GM19043 (cell line): ENCODE results near the gene GINS3.
A peak's percentile ranks its signal among the peaks of the same experiment; 100 is the strongest.

ENCODE experiments used
- ATAC-seq: cut with Tn5 transposase; IDR thresholded peaks from one replicate; pipeline ENCODE4 v1.9.1; 2021; ENCODE audit warnings: low read depth; ENCODE audit not compliant: unreplicated experiment

Gene GINS3

GRCh38 chr16:58392215-58393137 is at the start of gene GINS3:
Gene GINS3, plus strand, starts transcription at chr16:58392471. Its CDS starts 131 bp downstream, at chr16:58392602.
- ATAC-seq: peak; percentile 92

GRCh38 chr16:58343562-58343961 is 48.7 kb upstream of the GINS3 start:
- no peak for ATAC-seq

- ATAC-seq: no peak
These were observed 46.5 kb upstream of the GINS3 start for GRCh38 chr16:58345574-58346354.

GRCh38 chr16:58346831-58347371 is 45.4 kb upstream of the GINS3 start:
- no peak for ATAC-seq

GRCh38 chr16:58348986-58349385 is 43.3 kb upstream of the GINS3 start:
- ATAC-seq: no peak

- ATAC-seq: no peak
These were observed 39.6 kb upstream of the GINS3 start for GRCh38 chr16:58352690-58353089.

GRCh38 chr16:58360041-58360634 is 32.1 kb upstream of the GINS3 start:
- ATAC-seq: no peak

GRCh38 chr16:58361726-58362125 is 30.5 kb upstream of the GINS3 start:
- no peak for ATAC-seq

GRCh38 chr16:58363746-58364393 is 28.4 kb upstream of the GINS3 start:
- no peak for ATAC-seq

GRCh38 chr16:58365623-58366022 is 26.6 kb upstream of the GINS3 start:
- ATAC-seq: no peak

GRCh38 chr16:58366247-58367031 is 25.8 kb upstream of the GINS3 start:
- no peak for ATAC-seq

- no peak for ATAC-seq
These were observed 25.0 kb upstream of the GINS3 start for GRCh38 chr16:58367252-58367651.

GRCh38 chr16:58371841-58372240 is 20.4 kb upstream of the GINS3 start:
- no peak for ATAC-seq

- no peak for ATAC-seq
These were observed 16.9 kb upstream of the GINS3 start for GRCh38 chr16:58375386-58375785.

GRCh38 chr16:58377932-58378331 is 14.3 kb upstream of the GINS3 start:
- no peak for ATAC-seq

GRCh38 chr16:58378401-58378800 is 13.9 kb upstream of the GINS3 start:
- ATAC-seq: no peak

- no peak for ATAC-seq
These were observed 12.5 kb upstream of the GINS3 start for GRCh38 chr16:58379736-58380135.

- ATAC-seq: no peak
These were observed 10.6 kb upstream of the GINS3 start for GRCh38 chr16:58381661-58382060.

- no peak for ATAC-seq
These were observed 7.7 kb upstream of the GINS3 start for GRCh38 chr16:58384437-58385055.
